IMR-90 (cell line): Measurements from ENCODE around the gene SEMA4B. TPM values are rescaled to one million over a fixed set of nuclear protein-coding genes. Genes with fewer than 3 reads are reported as not detected.

Experiments used
- ATAC-seq: fragments of 200-7000 bp; cut with Tn5 transposase; 2 replicates; pipeline ENCODE4 v1.9.1; 2020; ENCODE audit warnings: low read depth, mild to moderate bottlenecking, moderate library complexity
- BruUV-seq: library from RNA; stranded (reverse); fragments of 400-500 nt; replicated peaks from 2 replicates; lab custom pipeline; 2021; lab: Mats Ljungman, UMichigan
- CTCF ChIA-PET: fragments of 300-600 bp; formaldehyde crosslinking; extraction: SDS; loops from one replicate; lab custom pipeline; 2021; ENCODE audit warnings: antibody characterized with exemption; lab: Yijun Ruan, JAX
- POLR2A ChIA-PET: fragments of 300-600 bp; sonication (Branson Sonifier 250); formaldehyde crosslinking; loops from one replicate; lab custom pipeline; 2022; ENCODE audit warnings: antibody characterized with exemption; ENCODE audit not compliant: unreplicated experiment; lab: Charles Lee
- DNase-seq: peaks from one replicate; pipeline ENCODE4 v3.0.0; 2013
- H2AFZ ChIP-seq: replicated peaks from 2 replicates; pipeline ENCODE3; 2013; ENCODE audit warnings: low read length, mild to moderate bottlenecking; ENCODE audit not compliant: poor library complexity
- H2AK5ac ChIP-seq: 2 replicates; pipeline ENCODE4 v1.6.1; 2013; ENCODE audit warnings: low read depth, low read length, inconsistent platforms
- H2AK9ac ChIP-seq: replicated peaks from 2 replicates; pipeline ENCODE3; 2013; ENCODE audit warnings: mild to moderate bottlenecking, low read depth, low read length, moderate library complexity; ENCODE audit not compliant: poor library complexity
- H2BK120ac ChIP-seq: 2 replicates; pipeline ENCODE4 v1.6.1; 2013; ENCODE audit warnings: low read depth, low read length, inconsistent platforms
- H2BK15ac ChIP-seq: 3 replicates; pipeline ENCODE4 v1.6.1; 2013; ENCODE audit warnings: low read depth, low read length, inconsistent platforms
- H2BK20ac ChIP-seq: 2 replicates; pipeline ENCODE4 v1.6.1; 2013; ENCODE audit warnings: low read depth, mild to moderate bottlenecking, inconsistent platforms, low read length, moderate library complexity
- H2BK5ac ChIP-seq: 2 replicates; pipeline ENCODE4 v1.6.1; 2013; ENCODE audit warnings: mild to moderate bottlenecking, low read depth, low read length, inconsistent platforms; ENCODE audit not compliant: poor library complexity, severe bottlenecking
- H3K14ac ChIP-seq: replicated peaks from 2 replicates; pipeline ENCODE4 v1.6.1; 2013; ENCODE audit warnings: low read depth, low read length, inconsistent platforms
- H3K18ac ChIP-seq: 2 replicates; pipeline ENCODE4 v1.6.1; 2013; ENCODE audit warnings: low read depth, low read length, control low read depth
- H3K23ac ChIP-seq: 2 replicates; pipeline ENCODE4 v1.6.1; 2013; ENCODE audit warnings: low read depth, low read length, inconsistent platforms
- H3K27ac ChIP-seq: 2 replicates; pipeline ENCODE4 v1.5.1; 2013; ENCODE audit warnings: mild to moderate bottlenecking, control low read depth, low read length; ENCODE audit not compliant: insufficient read depth
- H3K27me3 ChIP-seq: 2 replicates; pipeline ENCODE4 v1.6.1; 2013; ENCODE audit warnings: low read length; ENCODE audit not compliant: control insufficient read depth, insufficient read depth
- H3K36me3 ChIP-seq: 2 replicates; pipeline ENCODE4 v1.6.1; 2013; ENCODE audit warnings: low read length, mixed read lengths; ENCODE audit not compliant: control insufficient read depth, insufficient read depth
- H3K4ac ChIP-seq: 2 replicates; pipeline ENCODE4 v1.6.1; 2013; ENCODE audit warnings: low read depth, low read length, inconsistent platforms
- H3K4me1 ChIP-seq: 2 replicates; pipeline ENCODE4 v1.6.1; 2013; ENCODE audit warnings: low read length, mixed read lengths; ENCODE audit not compliant: control insufficient read depth, insufficient read depth
- H3K4me2 ChIP-seq: 2 replicates; pipeline ENCODE4 v1.6.1; 2013; ENCODE audit warnings: low read depth, mild to moderate bottlenecking, control low read depth, low read length, moderate library complexity
- H3K4me3 ChIP-seq: 2 replicates; pipeline ENCODE4 v1.5.1; 2013; ENCODE audit warnings: low read depth, mild to moderate bottlenecking, control low read depth, low read length, moderate library complexity; ENCODE audit not compliant: insufficient read depth
- H3K56ac ChIP-seq: 2 replicates; pipeline ENCODE4 v1.6.1; 2013; ENCODE audit warnings: low read length, inconsistent platforms; ENCODE audit not compliant: insufficient read depth; ENCODE audit errors: extremely low read depth
- H3K79me1 ChIP-seq, 2 experiments: 2 replicates each; pipeline ENCODE4 v1.6.1; 2013; ENCODE audit warnings: low read length in 2 of 2, inconsistent platforms in 1 of 2, low read depth in 1 of 2
- H3K9ac ChIP-seq: 2 replicates; pipeline ENCODE4 v1.6.1; 2013; ENCODE audit warnings: low read depth, low read length, control low read depth
- H3K9me1 ChIP-seq: 2 replicates; pipeline ENCODE4 v1.6.1; 2013; ENCODE audit warnings: low read length, inconsistent platforms; ENCODE audit not compliant: insufficient read depth
- H3K9me3 ChIP-seq: 2 replicates; pipeline ENCODE4 v1.6.1; 2013; ENCODE audit warnings: low read length; ENCODE audit not compliant: control insufficient read depth, insufficient read depth
- H4K20me1 ChIP-seq: 2 replicates; pipeline ENCODE4 v1.6.1; 2013; ENCODE audit warnings: low read length, inconsistent platforms; ENCODE audit not compliant: insufficient read depth
- H4K5ac ChIP-seq: 2 replicates; pipeline ENCODE4 v1.6.1; 2013; ENCODE audit warnings: mild to moderate bottlenecking, low read depth, low read length, control low read depth
- H4K8ac ChIP-seq, 2 experiments: 2 replicates each; pipeline ENCODE4 v1.6.1; 2013; ENCODE audit warnings: low read depth in 2 of 2, low read length in 2 of 2, control low read depth in 1 of 2, inconsistent platforms in 1 of 2
- H4K91ac ChIP-seq: 2 replicates; pipeline ENCODE4 v1.6.1; 2013; ENCODE audit warnings: low read depth, low read length, inconsistent platforms; ENCODE audit not compliant: insufficient read depth
- BHLHE40 ChIP-seq: fragments of 150-350 bp; IDR thresholded peaks from 2 replicates; pipeline ENCODE4 v1.6.1; 2016; ENCODE audit warnings: mild to moderate bottlenecking, low read depth, low read length
- CEBPB ChIP-seq: IDR thresholded peaks from 2 replicates; pipeline ENCODE4 v1.6.1; 2012; ENCODE audit warnings: low read depth, low read length, improper control_type of control experiment
- FOS ChIP-seq: fragments of 150-350 bp; IDR thresholded peaks from 2 replicates; pipeline ENCODE4 v1.6.1; 2016; ENCODE audit warnings: low read depth, low read length
- MAFK ChIP-seq: IDR thresholded peaks from 2 replicates; pipeline ENCODE4 v1.6.1; 2012; ENCODE audit warnings: low read depth, low read length, improper control_type of control experiment
- MXI1 ChIP-seq: IDR thresholded peaks from 2 replicates; pipeline ENCODE4 v1.6.1; 2012; ENCODE audit warnings: low read depth, mild to moderate bottlenecking, low read length, moderate library complexity, borderline replicate concordance
- NFE2L2 ChIP-seq: fragments of 150-350 bp; IDR thresholded peaks from 2 replicates; pipeline ENCODE4 v1.6.1; 2016; ENCODE audit warnings: low read depth, mild to moderate bottlenecking, low read length
- POLR2A ChIP-seq: IDR thresholded peaks from 2 replicates; pipeline ENCODE4 v1.6.1; 2012; ENCODE audit warnings: mild to moderate bottlenecking, low read depth, low read length
- RAD21 ChIP-seq: IDR thresholded peaks from 2 replicates; pipeline ENCODE4 v1.6.1; 2012; ENCODE audit warnings: low read length, improper control_type of control experiment
- RCOR1 ChIP-seq: IDR thresholded peaks from 2 replicates; pipeline ENCODE4 v1.6.1; 2012; ENCODE audit warnings: mild to moderate bottlenecking, low read length, improper control_type of control experiment; ENCODE audit not compliant: insufficient replicate concordance
- RFX5 ChIP-seq: IDR thresholded peaks from 2 replicates; pipeline ENCODE4 v1.8.0; 2012; ENCODE audit warnings: low read depth, mild to moderate bottlenecking, low read length, moderate library complexity
- SMC3 ChIP-seq: fragments of 150-350 bp; IDR thresholded peaks from 2 replicates; pipeline ENCODE4 v1.6.1; 2016; ENCODE audit warnings: low read depth, mild to moderate bottlenecking, antibody characterized with exemption, low read length, moderate library complexity
- WGBS, 2 experiments: methylation state at CpG; one replicate each; pipeline versions ENCODE4 v1.1.5 to v1.1.7; 2013; ENCODE audit warnings: missing lambda C conversion rate in 2 of 2; ENCODE audit not compliant: insufficient read length in 1 of 2; ENCODE audit errors: extremely low coverage in 2 of 2; 5-methylcytosine and 5-hydroxymethylcytosine counted together
- dilution Hi-C: fragments of 300-500 bp; cut with HindIII; formaldehyde crosslinking; loops from one replicate; pipeline ENCODE4 v1.14.3; 2018; ENCODE audit warnings: low sequenced_read_pairs; ENCODE audit not compliant: unreplicated experiment
- in situ Hi-C: fragments of 300-500 bp; cut with MboI; formaldehyde crosslinking; loops from 3 replicates; pipeline ENCODE4 v1.14.3; 2019; ENCODE audit warnings: low sequenced_read_pairs, inconsistent platforms, mixed read lengths
- intact Hi-C: fragments of 100-400 bp; cut with micrococcal nuclease; formaldehyde crosslinking; loops from 2 replicates; pipeline ENCODE4 v1.10.0; 2022
- polyA plus RNA-seq, 3 experiments: library from polyadenylated mRNA; depleted of rRNA; stranded (reverse); fragments of >200 nt; gene quantifications; 2 replicates each; pipeline ENCODE4 v1.2.3, GENCODE V29; 2012; ENCODE audit warnings: low replicate concordance in 1 of 3
- total RNA-seq: library from RNA; depleted of rRNA; stranded (reverse); fragments of >200 nt; gene quantifications from 2 replicates; pipeline ENCODE4 v1.2.3, GENCODE V29; 2012
- TF ChIP-seq, protein P1 (sequence below): fragments of 150-350 bp; IDR thresholded peaks from 2 replicates; pipeline ENCODE4 v1.6.1; 2017; ENCODE audit warnings: mild to moderate bottlenecking, antibody characterized with exemption, low read length, low read depth
- TF ChIP-seq, protein P2 (sequence below): fragments of 150-350 bp; IDR thresholded peaks from 2 replicates; pipeline ENCODE4 v1.6.1; 2016; ENCODE audit warnings: low read depth, mild to moderate bottlenecking, low read length, moderate library complexity, borderline replicate concordance

SEMA4B gene
- total and polyA plus RNA-seq, 2 of the 4 experiments (the other 2 are of a cell fraction): 5.0 to 22.5 TPM

GRCh38 chr15:90201130-90201943, at the start of gene SEMA4B (continued):
- TF ChIP-seq POLR2A: 0 out of 2 replicates have a peak, but pooled peaks have one; percentile 32
- no peak for TF ChIP-seq CEBPB
- TF ChIP-seq, protein P1, sequence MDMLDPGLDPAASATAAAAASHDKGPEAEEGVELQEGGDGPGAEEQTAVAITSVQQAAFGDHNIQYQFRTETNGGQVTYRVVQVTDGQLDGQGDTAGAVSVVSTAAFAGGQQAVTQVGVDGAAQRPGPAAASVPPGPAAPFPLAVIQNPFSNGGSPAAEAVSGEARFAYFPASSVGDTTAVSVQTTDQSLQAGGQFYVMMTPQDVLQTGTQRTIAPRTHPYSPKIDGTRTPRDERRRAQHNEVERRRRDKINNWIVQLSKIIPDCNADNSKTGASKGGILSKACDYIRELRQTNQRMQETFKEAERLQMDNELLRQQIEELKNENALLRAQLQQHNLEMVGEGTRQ: no peak

GRCh38 chr15:90151989-90152645, 49.0 kb upstream of the SEMA4B start:
- intact Hi-C loops (loop anchor here (5.0 kb wide), 1 partner anchor 35 kb away; no protein-coding TSS in a partner anchor), dilution Hi-C loops (no loop called here), in situ Hi-C loops (no loop called here)
- Histone ChIP-seq H3K14ac (no peak overlapping the region), H2AK5ac (peak overlapping the region; percentile 34), H3K36me3 (no peaks in the 10 kb centered on the region), H3K27ac (no peak overlapping the region), H3K4ac (peak overlapping the region; percentile 7; the same call in 1 of the 2 replicates), H4K20me1 (no peaks in the 10 kb centered on the region), H2AK9ac (no peak overlapping the region), H3K23ac (no peak overlapping the region), H3K4me3 (no peak overlapping the region), H3K4me1 (peaks cover 16% of the 10 kb centered on the region), H4K5ac (no peak overlapping the region; the same call in 1 of the 2 replicates), H3K9me1 (peaks cover 12% of the 10 kb centered on the region), H3K9ac (no peak overlapping the region), H3K79me1 (no peaks in the 10 kb centered on the region), H3K18ac (no peak overlapping the region), H2BK15ac (no peak overlapping the region), H2BK20ac (no peak overlapping the region), H4K91ac (no peak overlapping the region), H2BK120ac (peak overlapping the region; percentile 55; the same call in 1 of the 2 replicates), H3K4me2 (no peak overlapping the region), H3K56ac (no peak overlapping the region), H3K9me3 (no peaks in the 10 kb centered on the region), H2BK5ac (no peak overlapping the region), H4K8ac (no peak overlapping the region), H2AFZ (peak overlapping the region; percentile 37), H3K27me3 (no peaks in the 10 kb centered on the region)
- ChIA-PET POLR2A (interaction anchor here (0.5 kb wide), 1 partner anchor 69 kb away, joined by 4 read pairs; no protein-coding TSS in a partner anchor), CTCF (no interaction called here)
- DNase-seq: no peak
- BruUV-seq: no TSS peak
- no peak for ATAC-seq
- WGBS, 2 experiments: 85% methylated on average over 6 of the region's 10 CpGs; no CpG with 5 or more reads in 1 of the 2 experiments
- TF ChIP-seq RAD21: no peak
- TF ChIP-seq POLR2A: no peak
- TF ChIP-seq, protein P2, sequence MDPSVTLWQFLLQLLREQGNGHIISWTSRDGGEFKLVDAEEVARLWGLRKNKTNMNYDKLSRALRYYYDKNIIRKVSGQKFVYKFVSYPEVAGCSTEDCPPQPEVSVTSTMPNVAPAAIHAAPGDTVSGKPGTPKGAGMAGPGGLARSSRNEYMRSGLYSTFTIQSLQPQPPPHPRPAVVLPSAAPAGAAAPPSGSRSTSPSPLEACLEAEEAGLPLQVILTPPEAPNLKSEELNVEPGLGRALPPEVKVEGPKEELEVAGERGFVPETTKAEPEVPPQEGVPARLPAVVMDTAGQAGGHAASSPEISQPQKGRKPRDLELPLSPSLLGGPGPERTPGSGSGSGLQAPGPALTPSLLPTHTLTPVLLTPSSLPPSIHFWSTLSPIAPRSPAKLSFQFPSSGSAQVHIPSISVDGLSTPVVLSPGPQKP: no peak
- no peak for TF ChIP-seq MXI1
- no peak for TF ChIP-seq FOS
- no peak for TF ChIP-seq RCOR1
- TF ChIP-seq CEBPB: no peak
- TF ChIP-seq NFE2L2: no peak
- TF ChIP-seq MAFK: no peak
- TF ChIP-seq BHLHE40: no peak
- TF ChIP-seq SMC3: no peak
- TF ChIP-seq RFX5: no peak
